ENCODE results near the gene SLC9A9.
"Not testable (repeated sequence)": the region's sequence is repeated elsewhere in the genome, so short reads cannot be mapped to it uniquely, and the experiment has no call there.

The SLC9A9 gene

GRCh38 chr3:143810953-143811265, 37.4 kb downstream of the SLC9A9 start:
- no peak for DNase-seq (ENCODE audit: low read depth in 1 of 2, low spot score in 1 of 2)

- no peak for DNase-seq (ENCODE audit: low read depth in 1 of 2, low spot score in 1 of 2)
Observed at GRCh38 chr3:143810166-143810952, 37.9 kb downstream of the SLC9A9 start.

- DNase-seq (ENCODE audit: low read depth in 1 of 2, low spot score in 1 of 2), result no peak
Observed at GRCh38 chr3:143809121-143809621, 39.1 kb downstream of the SLC9A9 start.

- DNase-seq (ENCODE audit: low read depth in 1 of 2, low spot score in 1 of 2), result no peak
Observed at GRCh38 chr3:143808030-143808429, 40.2 kb downstream of the SLC9A9 start.

GRCh38 chr3:143806038-143806437, 42.2 kb downstream of the SLC9A9 start:
- no peak for DNase-seq (ENCODE audit: low read depth in 1 of 2, low spot score in 1 of 2)

- DNase-seq (ENCODE audit: low read depth in 1 of 2, low spot score in 1 of 2), result not testable (repeated sequence)
Observed at GRCh38 chr3:143805476-143805875, 42.8 kb downstream of the SLC9A9 start.

GRCh38 chr3:143801046-143801445, 47.2 kb downstream of the SLC9A9 start:
- not testable (repeated sequence) for DNase-seq (ENCODE audit: low read depth in 1 of 2, low spot score in 1 of 2)

GRCh38 chr3:143798151-143798550, 50.1 kb downstream of the SLC9A9 start:
- DNase-seq (ENCODE audit: low read depth in 1 of 2, low spot score in 1 of 2), result not testable (repeated sequence)

GRCh38 chr3:143795874-143796273, 52.4 kb downstream of the SLC9A9 start:
- DNase-seq (ENCODE audit: low read depth in 1 of 2, low spot score in 1 of 2), result no peak

- DNase-seq (ENCODE audit: low read depth in 1 of 2, low spot score in 1 of 2), result no peak
Observed at GRCh38 chr3:143794793-143795462, 53.3 kb downstream of the SLC9A9 start.

- no peak for DNase-seq (ENCODE audit: low read depth in 1 of 2, low spot score in 1 of 2)
Observed at GRCh38 chr3:143793971-143794370, 54.3 kb downstream of the SLC9A9 start.

GRCh38 chr3:143791386-143791785, 56.9 kb downstream of the SLC9A9 start:
- DNase-seq (ENCODE audit: low read depth in 1 of 2, low spot score in 1 of 2), result no peak

- DNase-seq (ENCODE audit: low read depth in 1 of 2, low spot score in 1 of 2), result no peak
Observed at GRCh38 chr3:143786219-143787191, 61.8 kb downstream of the SLC9A9 start.

GRCh38 chr3:143784446-143784845, 63.8 kb downstream of the SLC9A9 start:
- no peak for DNase-seq (ENCODE audit: low read depth in 1 of 2, low spot score in 1 of 2)

GRCh38 chr3:143783851-143784370, 64.4 kb downstream of the SLC9A9 start:
- DNase-seq (ENCODE audit: low read depth in 1 of 2, low spot score in 1 of 2), result no peak

GRCh38 chr3:143775459-143775858, 72.8 kb downstream of the SLC9A9 start:
- peak in 1 of 2 donors; percentile 8 for DNase-seq (ENCODE audit: low read depth in 1 of 2, low spot score in 1 of 2)

- no peak for DNase-seq (ENCODE audit: low read depth in 1 of 2, low spot score in 1 of 2)
Observed at GRCh38 chr3:143771939-143772338, 76.3 kb downstream of the SLC9A9 start.

- no peak for DNase-seq (ENCODE audit: low read depth in 1 of 2, low spot score in 1 of 2)
Observed at GRCh38 chr3:143771258-143771657, 77.0 kb downstream of the SLC9A9 start.

GRCh38 chr3:143770391-143770790, 77.9 kb downstream of the SLC9A9 start:
- no peak for DNase-seq (ENCODE audit: low read depth in 1 of 2, low spot score in 1 of 2)

GRCh38 chr3:143769616-143770015, 78.7 kb downstream of the SLC9A9 start:
- DNase-seq (ENCODE audit: low read depth in 1 of 2, low spot score in 1 of 2), result no peak

- DNase-seq (ENCODE audit: low read depth in 1 of 2, low spot score in 1 of 2), result no peak
Observed at GRCh38 chr3:143764840-143765239, 83.4 kb downstream of the SLC9A9 start.
